ENCODE results near the gene C10orf71.

C10orf71 gene

DNA sequence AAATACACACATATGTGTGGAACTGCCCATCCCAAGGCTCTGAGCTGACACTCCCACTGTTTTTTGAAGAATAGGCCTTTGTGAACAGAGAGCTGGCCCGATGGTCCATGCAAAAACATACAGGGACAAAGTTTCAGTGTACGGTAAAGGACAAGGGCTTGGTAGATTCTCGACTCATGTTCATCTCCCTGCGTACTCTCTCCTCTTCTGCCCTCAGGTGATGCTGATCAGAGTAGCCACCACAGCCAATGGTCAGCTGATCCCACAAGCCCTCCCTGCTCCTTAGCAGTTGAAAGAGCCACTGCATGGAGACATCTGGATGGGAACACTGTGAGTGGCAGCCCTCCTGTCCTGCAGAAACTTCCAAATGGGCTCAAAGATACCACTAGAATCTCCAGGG, 23.1 kb upstream of the C10orf71 start:
- DNase-seq: no peak

GRCh38 chr10:49276596-49276995, 22.4 kb upstream of the C10orf71 start:
- no peak for DNase-seq

- no peak for DNase-seq
These were observed 21.0 kb upstream of the C10orf71 start for GRCh38 chr10:49277973-49278372.

DNA sequence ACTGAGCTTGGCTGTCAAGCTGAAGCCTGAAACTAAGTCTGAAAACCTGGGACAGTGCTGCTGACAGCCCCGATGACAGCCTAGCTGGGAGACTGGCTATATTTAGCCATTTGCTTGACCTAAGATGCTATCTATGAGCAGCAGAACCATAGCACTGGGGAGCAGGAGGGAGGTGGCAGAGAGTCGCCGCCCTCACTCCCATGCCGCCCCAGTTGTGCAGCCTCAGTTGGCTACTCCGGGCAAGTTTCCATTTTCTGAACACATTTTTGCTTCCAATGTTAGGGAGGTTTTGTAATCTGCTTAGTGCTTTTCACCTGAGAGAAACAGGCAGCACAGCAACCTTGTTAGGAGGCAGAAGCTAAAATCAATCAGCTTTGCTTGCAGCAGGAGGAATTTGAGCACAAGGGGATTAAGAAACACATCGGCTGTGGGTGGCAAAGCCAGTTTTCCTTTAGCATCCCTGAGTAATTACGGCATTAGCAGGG, 20.4 kb upstream of the C10orf71 start:
- DNase-seq: no peak

DNA sequence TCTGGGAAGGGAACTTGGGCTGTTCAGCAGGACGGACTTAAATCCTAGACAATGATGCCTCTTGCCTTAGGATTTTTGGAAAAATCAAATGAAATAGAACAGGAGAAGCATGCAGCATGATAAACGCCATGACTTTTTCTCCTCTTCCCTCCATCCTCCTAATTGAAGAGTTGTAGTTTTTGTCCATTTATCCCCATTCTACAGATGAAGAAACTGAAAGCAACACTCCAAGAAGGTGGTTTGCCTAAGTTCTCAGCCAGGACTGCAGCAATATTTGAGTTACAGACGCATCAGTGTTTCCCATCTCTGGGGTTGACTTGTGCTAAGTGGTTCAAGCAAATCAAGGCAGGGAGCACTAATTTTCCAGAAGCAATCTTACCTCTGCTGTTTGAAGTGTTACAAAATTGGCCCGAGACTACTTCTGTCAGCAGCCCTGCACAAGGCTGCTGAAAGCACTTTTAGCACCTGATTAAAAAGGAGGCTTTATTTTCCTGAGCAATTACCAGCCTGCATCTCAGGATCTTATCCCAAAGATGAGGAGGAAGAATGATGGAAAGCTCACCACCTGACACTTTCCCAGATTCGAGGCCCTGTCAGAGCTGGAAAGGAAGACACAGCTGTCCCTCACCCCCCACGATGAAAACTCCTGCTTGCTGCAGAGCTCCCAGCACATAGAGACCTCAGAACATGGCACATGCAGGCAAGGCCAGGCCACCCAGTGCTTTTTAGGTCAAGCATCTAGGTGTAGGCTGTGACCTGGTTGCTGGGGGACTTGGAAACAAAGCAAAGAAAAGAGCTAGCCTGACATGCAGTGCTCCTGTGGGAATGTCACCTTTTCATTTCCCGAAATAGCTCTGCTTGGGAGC, 19.7 kb upstream of the C10orf71 start:
- DNase-seq: no peak

- DNase-seq: no peak
These were observed 19.0 kb upstream of the C10orf71 start for GRCh38 chr10:49280001-49280408.

DNA sequence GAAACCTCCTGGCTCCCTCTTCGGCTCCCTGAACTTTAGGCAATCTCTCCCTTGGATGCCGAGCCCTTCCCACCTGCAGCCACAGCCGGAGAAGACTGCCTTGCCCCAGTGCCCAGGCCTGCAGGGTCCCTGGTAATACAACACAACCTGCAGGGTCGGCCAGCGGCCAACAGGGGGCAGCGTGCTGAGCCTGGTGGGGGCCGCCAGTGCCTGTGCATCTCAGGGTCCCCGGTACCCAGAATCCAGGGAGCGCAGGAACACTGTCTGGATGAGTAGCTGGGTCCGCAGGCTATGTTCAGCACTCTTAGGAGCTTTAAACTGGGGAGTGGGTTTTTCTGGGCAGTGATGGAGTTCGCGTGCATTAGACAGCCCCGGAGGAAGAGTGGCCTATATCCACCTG, 17.5 kb upstream of the C10orf71 start:
- no peak for DNase-seq

GRCh38 chr10:49282306-49282705, 16.7 kb upstream of the C10orf71 start:
- DNase-seq: no peak

DNA sequence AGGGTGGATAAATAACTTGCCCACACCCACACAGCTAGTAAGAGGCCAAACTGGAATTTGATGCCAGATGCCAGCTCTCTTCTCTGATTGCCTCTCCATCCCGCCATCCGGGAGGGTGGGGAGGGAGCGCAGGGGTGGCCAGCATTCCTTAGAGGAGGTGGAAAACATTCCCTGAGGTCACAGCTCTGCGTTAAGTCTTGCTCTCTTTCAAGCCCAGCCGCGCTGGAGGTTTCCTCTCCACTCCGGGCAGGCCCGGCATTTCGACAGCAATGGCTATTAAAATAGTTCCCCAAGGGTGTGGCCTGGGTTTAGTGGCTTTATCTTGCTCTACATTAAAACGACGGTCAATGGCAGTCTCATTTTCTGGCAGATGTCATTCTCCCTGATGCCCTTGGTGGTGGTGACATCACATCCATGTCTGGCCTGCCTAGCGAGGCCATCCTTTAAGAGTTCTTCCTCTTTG, 16.1 kb upstream of the C10orf71 start:
- no peak for DNase-seq

GRCh38 chr10:49283491-49283890, 15.5 kb upstream of the C10orf71 start:
- no peak for DNase-seq

- no peak for DNase-seq
These were observed 14.6 kb upstream of the C10orf71 start for GRCh38 chr10:49284356-49284755.

DNA sequence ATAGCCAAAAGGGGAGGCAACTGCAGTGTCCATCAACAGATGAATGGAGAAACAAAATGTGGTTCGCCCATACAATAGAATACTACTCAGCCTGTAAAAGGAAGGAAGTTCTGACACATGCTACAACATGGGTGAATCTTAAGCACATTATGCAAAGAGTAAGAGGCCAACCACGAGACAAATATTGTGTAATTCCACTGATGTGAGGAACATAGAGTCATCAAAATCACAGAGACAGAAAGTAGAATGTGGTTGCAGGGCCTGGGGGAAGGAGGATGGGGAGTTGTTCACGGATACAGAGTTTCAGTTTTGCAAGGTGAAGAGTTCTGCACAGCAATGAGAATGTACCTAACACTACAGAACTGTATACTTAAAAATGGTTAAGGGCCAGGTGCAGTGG, 13.7 kb upstream of the C10orf71 start:
- DNase-seq: no peak

DNA sequence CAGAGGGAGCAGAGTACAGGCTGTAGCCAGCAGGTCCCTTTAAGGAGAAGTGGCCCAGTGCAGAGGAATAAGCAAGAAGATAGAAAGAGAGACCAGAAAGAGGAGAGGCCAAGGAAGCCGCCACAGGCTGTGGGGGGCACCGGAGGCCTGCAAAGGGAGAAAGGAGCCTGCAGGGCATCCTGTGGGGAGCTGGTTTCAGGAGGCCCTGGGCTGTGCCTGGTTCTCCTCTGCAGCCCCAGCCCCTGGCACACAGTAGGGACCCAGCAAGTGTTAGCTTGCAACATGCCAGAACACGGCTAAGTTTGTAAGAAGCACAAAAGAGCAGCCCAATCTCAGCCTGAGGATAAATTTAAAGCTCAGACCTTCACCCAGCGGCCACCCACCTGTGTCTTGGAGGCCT, 12.3 kb upstream of the C10orf71 start:
- no peak for DNase-seq

GRCh38 chr10:49287689-49288340, 11.2 kb upstream of the C10orf71 start:
- no peak for DNase-seq

DNA sequence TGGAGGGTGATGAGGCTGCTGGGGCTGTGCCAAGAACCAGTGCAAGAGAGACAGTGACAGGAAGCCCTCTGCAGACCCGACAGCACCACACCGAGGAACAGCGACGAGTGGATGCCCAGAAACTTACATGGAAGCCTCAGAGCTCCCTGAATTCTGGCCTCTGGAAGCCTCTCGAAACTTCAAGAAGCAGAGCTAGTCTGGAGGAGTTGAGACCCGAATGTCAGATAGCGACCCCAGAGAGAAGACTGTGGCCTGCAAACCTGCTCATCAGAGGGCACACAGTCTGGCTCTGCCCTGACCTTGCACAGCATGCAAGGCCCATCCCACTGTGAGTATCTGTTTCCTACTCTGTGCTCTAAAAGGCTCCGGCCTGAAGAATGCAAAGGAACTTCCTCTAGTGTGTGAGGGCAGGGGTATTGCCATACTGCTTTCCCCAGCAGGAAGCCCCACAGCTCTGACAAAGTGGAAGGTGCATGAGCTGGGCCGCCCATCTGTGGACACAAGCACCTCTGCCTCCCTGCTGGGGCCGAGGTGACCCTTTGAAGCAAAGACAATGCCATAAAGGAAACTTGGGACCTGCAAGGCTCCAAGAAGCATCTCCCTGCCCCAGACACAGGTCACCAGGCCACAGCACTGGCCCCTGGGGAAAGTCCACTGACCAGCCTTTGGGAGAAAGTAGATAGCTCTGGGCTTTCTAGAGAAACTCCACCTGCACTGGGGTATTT, 10.5 kb upstream of the C10orf71 start:
- no peak for DNase-seq

DNA sequence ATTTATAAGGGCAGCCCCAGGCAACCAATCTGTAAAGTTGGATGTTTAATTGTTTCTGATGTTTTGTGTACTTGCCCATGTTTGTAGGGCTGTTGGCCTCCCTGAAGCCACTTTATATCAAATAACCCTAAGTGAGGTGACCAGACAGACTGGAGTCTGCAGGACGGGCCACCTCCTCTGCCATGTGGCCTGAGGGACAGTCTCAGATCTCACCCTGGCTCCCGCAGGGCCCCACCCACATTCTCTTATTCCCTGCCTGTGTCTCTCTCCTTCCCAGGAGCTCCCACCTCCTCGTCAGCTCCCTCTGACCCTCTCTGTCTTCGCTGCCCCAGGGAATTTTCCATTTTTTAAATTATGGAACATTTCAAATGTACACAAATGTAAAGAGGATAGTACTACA, 9.5 kb upstream of the C10orf71 start:
- no peak for DNase-seq

DNA sequence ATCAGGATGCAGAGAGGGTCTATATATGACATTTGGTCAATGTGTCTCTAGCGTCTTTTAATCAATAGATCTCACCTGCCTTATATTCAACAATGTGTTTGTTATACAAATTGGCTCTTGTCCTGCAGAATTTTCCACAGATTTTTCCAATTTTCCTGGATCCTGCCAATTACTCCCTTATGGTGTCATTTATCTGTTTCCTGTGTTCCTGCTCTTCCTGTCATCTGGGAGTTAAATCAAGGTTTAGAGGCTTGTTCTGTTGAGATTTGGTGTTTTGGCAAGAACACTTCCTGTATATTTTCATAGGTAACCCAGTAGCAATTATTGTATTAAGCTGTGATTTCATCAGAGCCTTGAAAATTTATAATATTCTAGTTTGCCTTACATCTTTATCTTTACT, 8.8 kb upstream of the C10orf71 start:
- DNase-seq: no peak

- DNase-seq: no peak
These were observed 8.4 kb upstream of the C10orf71 start for GRCh38 chr10:49290607-49291006.

- DNase-seq: no peak
These were observed 6.3 kb upstream of the C10orf71 start for GRCh38 chr10:49292565-49293207.

GRCh38 chr10:49293208-49293603, 5.8 kb upstream of the C10orf71 start:
- no peak for DNase-seq

- DNase-seq: no peak
These were observed 4.2 kb upstream of the C10orf71 start for GRCh38 chr10:49294731-49295130.

DNA sequence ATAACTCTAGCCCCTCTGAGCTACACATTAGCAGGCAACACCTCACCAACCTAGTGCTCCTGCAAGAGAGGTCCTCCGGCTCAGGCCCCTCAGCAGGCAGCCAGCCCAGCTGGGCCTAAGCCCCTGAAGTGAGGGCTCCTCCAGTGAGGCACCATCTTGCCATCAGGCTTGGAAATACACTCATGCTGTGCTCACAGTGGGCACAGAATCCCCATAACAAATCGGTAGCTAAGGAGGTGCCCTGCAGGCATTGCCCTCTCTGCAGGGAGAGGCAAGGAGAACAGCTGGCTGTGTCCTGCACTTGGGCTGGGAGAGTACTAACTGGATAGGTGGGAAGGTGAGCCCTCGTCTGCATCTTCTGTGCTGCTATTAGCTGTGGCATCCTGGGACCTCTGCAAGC, 3.7 kb upstream of the C10orf71 start:
- DNase-seq: no peak

DNA sequence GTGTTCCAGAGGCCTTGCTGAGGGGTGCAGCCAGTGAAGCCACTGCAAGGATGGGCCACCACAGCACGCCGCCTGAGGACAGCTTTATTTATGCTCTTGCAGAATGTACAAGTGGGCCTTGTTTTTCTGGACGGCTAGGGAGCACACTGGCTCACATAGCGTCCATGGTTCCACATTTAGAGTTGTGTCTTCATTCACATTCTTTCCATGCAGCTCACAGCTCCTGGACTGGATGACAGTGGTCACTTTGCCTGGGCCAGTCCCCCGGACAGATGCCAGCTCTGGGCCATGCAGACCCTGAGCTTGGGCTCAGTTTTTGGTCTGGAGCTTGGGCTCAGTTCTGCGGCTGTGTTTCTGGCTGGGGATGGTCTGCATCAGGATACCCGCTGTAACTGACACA, 2.6 kb upstream of the C10orf71 start:
- DNase-seq: no peak

Data from activated effector memory CD4-positive, alpha-beta T cell treated with Interleukin-2 at 50 U/mL for 16 hours (primary cell).